Measurements from ENCODE around the gene PIKFYVE.

DNA sequence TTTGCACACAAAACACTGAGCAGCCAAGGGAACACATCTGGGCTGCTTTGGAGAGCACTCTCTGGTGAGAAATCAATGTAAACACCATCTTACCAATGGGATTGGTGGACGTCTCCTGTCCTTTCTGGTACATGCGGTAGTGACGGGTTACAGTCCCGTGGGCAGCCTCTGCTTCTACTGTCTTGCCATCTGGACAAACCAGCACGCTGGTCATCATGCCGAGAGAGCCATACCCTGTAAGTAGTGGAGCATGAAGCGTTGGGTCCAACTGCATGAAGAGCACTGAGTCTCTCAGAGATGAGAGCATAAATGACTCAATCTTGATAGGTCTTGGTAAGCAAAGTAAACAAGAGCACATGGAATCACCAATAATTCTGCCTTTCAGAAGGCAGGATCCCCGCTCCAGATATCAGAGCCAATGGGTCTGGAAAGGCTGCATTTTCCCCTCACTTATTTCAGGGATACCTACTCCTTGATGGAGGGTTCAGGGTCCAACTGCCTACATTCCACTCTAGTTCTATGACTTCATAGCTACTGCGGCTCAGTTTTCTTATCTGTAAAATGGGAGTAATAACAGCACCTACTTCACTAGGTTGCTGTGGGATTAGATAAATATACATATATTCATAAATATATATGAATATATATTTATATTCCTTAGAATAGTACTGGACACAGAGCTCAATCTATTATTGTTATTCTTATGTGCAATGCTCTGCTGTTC, 26.1 kb upstream of the PIKFYVE start:
- TF ChIP-seq, protein P1, sequence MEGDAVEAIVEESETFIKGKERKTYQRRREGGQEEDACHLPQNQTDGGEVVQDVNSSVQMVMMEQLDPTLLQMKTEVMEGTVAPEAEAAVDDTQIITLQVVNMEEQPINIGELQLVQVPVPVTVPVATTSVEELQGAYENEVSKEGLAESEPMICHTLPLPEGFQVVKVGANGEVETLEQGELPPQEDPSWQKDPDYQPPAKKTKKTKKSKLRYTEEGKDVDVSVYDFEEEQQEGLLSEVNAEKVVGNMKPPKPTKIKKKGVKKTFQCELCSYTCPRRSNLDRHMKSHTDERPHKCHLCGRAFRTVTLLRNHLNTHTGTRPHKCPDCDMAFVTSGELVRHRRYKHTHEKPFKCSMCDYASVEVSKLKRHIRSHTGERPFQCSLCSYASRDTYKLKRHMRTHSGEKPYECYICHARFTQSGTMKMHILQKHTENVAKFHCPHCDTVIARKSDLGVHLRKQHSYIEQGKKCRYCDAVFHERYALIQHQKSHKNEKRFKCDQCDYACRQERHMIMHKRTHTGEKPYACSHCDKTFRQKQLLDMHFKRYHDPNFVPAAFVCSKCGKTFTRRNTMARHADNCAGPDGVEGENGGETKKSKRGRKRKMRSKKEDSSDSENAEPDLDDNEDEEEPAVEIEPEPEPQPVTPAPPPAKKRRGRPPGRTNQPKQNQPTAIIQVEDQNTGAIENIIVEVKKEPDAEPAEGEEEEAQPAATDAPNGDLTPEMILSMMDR (IDR thresholded peaks at IDR 0.05): no peak
- no peak for TF ChIP-seq POLR2A (IDR thresholded peaks at IDR 0.05)
- TF ChIP-seq EP300 (IDR thresholded peaks at IDR 0.05; ENCODE audit: low read depth): no peak
- TF ChIP-seq POLR2AphosphoS5 (IDR thresholded peaks at IDR 0.05): no peak
